Inflammatory macrophage treated with lipopolysaccharide for 4 hours (primary cell): ENCODE results near the gene CCDC68.

ENCODE experiments used
- DNase-seq: peaks from one replicate; pipeline ENCODE4 v3.0.0-alpha.2; 2020

The CCDC68 gene

DNA sequence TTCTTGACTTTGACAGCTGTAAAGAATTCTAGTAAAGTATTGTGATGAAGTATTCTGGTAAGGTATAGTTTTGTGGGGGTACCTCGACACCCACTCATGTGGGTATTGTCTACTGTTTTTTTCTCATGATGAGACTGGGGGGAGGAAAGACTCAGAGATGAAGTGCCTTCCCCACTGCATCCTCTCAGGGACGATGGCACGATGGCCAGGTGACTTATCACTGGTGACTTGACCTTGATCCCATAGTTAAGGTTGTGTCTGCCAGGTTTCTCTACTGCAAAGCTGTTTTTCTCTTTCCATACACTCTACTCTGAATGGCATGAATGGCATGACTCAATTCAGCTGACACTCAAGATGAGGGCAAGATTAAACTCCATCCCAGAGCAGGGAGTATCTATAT lies 936 bp upstream of the CCDC68 start:
- no peak for DNase-seq

DNA sequence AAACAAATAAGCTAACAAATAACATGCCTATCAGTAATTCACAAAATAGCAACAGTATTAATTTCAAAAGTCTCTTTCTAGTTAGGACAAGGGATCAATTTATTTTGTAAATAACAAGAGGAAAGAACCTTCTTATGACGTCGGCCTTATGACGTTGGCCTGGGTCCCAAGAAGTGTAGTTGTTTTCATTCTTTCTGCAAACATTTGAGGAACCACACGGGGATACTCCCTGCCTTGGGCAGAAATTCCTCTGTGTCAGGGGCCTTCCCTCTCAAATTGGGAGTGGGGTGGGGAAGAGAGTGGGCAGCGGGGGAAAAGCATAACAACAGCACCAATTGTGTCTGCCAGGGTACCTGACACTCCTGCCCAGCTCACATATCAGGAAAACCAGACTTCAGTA lies 1.3 kb downstream of the CCDC68 start:
- no peak for DNase-seq

DNA sequence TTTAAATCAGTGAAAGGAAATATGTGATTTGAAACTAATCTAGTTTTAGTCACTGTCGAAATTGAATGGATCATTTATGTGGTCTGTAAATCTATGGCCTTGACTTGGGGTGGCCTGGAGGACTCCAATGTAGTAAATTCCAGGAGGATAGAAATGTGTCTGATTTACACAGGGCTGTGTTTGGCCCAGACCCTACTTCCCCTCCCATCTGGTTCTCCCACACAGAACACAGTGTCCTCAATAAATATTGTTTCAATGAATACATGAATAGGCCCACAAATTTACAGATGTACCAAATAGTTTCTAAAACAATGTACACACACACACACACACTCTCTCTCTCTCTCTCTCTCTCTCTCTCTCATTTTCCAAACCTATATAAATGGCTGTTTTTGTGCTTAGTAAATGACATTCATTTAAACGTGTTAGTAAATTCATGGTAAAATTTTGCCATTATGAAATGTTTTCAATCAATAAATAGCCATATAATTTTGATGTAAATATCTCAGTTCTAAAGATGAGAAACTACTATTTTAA lies 1.9 kb downstream of the CCDC68 start:
- no peak for DNase-seq

DNA sequence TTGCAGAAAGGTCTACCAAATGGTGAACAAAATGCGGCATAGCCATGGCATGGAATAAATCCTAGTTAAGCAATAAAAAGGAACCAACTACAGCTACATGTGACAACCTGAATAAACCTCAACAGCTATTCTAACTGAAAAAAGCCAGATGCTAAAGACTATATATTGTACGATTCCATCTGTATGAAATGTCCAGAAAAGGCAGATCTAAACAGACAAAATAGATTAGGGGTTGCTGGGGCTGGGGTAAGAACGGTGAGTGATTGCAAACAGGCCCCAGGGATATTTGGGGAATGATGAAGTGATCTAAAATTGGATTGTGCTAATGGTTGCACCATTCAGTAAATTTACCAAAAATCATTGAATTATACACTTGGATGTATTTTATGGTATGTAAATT lies 2.8 kb downstream of the CCDC68 start:
- DNase-seq, result no peak

DNA sequence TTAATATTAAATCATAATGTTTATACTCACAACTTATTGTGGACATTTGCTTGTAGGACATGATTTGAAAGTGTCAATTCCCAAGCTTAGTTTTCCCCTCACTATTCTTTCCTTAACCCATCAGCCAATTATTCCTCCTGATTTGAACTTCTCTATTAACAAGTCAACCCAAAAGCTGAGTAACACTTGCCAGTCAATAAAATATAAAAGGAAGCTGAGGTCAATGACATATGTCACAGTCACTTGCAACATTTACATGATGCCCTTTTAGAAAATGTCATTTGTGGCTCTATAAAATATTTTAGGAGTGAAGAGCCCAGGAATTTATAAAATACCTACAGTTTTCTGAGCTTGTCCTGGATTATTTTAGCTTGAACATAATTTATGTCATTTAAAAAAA lies 7.2 kb downstream of the CCDC68 start:
- DNase-seq, result peak; percentile 64

DNA sequence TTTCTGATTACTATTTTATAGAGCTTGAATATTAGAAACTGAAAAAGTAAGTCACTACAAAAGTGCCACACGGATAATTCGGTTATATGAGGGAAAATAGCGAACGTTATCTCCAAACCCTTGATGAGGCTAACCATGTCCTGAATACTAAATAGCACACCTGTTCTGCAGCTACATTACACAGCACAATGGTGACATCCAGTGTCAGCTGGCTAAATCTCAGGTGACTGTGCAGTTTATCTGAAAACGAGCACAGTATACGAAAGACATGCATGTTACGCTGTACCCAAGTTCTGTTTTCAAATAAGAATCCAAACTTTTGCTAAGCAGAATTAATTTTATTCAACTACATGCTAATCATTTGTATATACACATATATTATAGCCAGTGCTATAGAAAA lies 9.0 kb downstream of the CCDC68 start:
- DNase-seq, result no peak

DNA sequence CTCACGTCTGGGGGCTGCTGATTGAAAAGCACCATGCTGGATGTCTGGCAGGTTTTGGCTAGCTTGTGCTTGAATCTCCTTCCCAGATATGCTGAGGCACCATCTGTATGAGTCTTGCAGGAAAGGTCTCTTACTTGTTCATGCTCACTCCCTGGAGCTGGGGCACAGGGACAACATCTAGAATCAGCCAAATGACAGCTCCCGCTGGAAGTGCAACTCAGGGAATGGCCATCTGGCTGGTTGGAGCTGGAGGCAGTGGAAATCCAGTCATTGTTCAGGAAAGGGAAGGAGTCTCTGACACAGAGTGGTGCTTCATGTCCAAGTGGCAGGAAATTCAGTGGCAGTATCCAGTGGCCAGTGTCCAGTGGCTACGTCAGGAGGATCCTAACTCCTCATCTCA lies 9.7 kb downstream of the CCDC68 start:
- DNase-seq, result no peak

DNA sequence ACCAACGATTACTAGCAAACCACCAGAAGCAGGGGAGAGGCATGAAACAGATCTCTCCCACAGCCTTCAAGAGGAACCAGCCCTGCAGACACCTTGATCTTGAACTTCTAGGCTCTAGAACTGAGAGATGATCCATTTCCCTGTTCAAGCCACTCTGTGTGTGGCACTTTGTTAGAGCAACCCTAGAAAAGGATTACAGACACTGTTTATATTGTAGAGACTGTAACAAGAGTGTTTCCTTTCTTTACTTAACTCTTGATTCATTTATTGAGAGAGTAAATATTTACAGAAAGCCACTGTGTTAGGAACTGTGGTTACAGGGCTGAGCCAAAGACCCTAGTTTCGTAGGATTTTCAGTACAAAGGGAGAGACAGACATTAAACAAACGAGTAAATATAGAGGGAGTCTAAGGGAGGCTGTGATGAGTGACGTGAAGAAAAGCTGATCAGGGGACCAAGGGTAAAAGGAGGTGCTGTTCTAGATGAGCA lies 10.9 kb downstream of the CCDC68 start:
- DNase-seq, result no peak

DNA sequence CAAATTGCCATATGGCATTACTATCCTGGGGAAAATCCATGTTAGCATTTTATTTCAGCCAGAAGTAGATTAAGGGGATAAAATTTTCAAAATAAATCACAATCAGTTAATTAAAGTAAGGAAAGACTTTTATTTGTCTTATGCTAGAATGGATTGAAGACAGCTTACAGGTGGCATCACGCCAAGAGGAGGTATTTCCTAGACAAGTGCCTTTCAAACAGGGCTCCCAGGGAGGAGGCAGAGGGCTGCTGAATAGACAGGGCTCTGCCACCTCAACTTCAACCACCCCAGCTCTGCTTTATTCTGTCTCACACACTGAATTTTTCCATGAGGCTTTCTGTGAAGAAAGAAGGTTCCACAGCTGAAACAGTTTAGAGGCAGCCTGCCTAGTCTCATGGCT lies 12.2 kb downstream of the CCDC68 start:
- no peak for DNase-seq

DNA sequence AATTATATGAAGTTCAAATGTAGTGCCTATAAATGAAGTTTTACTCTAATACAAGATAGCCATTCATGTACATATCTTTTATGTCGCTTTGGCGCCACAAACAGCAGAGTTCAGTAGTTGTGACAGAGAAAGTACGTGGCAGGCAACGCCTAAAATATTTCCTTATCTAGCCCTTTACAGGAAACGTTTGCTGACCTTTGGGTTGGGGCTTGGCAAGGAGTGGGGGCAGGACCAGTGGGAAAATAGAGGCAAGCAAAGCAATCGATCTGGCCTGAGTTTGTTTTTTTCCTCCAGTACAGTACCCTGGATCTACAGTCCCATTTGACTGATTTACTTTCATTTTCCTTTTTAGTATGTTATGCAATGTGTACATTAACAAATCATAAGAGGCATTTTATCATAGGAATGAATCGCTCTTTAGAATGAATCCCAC lies 13.1 kb downstream of the CCDC68 start:
- peak; percentile 82 for DNase-seq

DNA sequence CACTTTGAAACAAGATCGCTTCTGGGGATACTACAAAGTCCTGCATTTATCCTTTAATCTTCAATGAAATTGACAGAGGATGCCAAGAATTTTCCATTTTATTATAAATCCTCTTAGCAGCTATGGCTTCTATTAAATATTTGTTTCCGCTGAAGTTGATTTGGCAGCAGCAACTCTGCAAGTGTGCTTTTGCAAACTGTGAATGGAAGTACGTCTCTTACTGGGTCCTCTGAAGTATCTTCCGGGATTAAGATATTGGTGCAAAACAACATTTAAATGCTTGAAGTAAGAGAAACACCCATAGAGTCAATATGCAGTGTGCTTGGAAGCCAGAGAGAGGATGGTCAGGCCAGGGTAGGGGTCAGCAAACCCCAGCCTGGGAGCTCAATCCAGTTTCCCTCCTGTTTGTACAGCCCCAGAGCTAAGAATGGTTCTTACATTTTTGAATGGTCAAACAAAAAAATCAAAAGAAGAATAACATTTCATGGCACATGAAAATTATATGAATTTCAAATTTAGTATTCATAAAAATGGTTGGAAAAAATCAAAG lies 13.6 kb downstream of the CCDC68 start:
- DNase-seq, result no peak

DNA sequence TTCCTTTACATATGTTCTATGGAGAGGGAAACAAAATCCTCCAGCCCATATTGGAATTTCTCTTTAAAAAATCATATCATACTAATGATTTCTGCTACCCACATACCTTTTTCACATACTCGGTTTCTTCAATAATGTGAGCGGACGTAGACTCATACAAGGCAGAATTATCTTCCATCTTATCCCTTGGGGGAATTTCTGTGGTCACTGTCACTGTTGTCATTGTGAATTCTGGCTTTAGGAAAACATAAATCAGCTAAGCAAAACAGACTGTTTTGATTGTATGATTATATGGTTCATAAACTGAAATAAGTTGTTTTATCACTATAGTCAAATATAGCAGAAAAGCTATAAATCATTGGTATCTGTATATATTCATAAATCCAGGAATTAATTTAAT lies 16.7 kb downstream of the CCDC68 start:
- no peak for DNase-seq

DNA sequence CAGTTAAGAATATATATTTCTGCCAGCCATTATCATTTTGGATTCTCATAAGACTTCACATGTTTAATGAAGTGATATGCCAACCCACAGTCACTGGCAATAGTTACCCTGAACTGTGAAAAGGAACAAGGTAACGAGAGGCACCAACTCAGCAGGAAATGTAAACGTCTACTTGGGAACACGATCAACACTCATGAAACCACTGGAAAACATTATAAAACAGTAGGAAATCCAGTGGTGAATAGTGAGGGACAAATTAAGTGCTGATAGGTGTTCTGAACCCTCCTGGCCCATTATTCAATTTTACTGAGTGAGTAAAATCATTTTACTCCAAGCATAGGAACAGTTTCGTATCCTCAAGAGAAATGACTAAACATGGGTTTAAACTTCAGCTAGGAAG lies 17.1 kb downstream of the CCDC68 start:
- DNase-seq, result no peak

DNA sequence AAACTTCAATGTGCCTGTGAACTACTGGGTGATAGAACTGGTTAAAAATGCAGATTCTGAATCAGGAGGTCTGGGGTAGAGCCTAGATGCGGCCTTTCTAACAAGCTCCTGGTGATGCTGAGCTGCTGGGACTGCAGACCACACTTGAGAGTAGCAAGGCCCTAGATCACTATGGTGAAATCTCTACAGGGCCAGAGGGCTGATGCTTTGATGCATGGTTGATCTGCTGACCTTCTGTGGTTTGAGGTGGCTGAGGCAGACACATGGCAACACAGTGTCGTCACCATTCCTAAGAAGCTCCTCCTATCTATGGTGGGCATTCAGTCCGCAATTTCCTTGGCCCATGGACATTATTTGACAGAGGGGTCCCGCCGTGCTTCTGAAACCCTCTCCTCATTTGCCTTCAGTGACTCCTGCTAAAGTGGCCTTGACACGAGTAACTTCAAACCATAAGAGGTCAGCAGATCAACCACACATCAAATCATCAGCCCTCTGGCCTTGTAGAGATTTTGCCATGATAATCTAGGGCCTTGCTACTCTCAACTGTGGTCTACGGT lies 19.8 kb downstream of the CCDC68 start:
- DNase-seq, result no peak

DNA sequence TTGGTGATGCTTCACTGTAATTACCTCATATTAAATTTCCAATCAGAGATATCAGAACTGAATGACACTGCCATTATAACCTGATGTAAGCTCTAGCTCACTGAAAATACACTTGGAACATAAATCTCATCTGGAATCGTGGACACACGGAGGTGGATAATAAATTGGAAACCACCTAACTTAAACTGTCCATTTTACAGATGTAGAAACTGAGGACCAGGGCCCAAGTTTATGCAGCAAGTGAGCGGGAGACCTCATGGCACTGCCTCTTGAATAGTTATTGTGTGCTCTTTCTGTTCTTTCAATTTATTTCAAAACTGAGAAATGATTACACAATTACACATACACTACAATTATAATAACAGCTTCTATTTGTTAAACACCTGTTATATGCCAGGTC lies 20.8 kb downstream of the CCDC68 start:
- DNase-seq, result no peak

DNA sequence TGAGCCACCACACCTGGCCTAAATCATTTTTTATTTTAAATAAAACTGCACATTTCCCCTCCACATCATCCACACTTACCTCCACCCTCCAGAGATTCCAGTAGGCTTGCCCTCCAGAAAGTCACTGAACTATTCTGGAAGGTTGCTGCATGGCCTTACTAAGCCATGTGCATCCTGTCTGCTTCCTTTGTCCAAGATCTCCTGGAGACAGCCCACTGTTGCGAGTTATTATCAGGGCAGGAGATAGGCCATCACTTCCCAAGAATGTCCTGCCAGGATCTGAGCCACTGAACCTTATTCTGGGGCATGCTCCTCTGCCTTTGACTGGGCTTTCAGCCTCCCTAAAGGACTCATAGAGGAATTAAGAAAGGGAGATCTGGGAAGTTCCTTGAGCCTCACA lies 26.8 kb downstream of the CCDC68 start:
- no peak for DNase-seq

DNA sequence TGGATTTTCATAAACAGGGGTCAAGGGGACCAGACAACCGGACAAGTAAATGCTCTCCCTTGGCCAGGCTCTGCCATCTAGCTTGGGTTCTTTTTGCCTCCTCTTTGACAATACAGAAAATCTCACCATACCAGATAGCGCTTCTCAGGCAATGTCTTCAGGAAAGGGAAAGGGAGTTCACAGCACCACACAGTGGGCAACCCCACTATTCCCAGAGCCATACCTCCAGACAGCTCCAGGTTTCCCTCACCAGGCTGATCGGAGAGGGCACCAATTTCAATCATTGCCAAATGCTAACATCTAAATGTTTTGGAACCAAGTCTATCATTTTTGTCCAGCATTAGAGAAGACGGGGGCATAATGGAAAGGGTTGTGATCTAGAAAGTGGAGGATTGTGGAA lies 28.1 kb downstream of the CCDC68 start:
- DNase-seq, result no peak

DNA sequence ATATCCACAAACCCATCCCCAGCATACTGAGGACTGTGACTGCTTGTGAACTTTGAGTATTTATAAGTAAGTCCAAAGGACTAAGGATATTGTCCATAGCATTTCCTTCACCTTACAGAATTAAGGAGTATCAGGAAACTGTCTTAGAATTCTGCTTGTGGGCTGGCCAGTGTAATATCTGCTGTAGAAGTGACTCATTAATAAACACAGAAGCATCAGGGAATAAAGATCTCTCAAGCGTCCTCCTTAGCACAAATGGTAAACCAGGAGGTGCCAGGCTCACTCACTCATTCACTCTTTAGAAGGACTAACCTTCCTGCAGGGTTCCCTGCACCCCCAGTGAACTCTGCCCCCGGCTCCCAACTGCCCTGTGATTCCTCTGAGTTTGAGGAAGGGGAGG lies 31.0 kb downstream of the CCDC68 start:
- no peak for DNase-seq

DNA sequence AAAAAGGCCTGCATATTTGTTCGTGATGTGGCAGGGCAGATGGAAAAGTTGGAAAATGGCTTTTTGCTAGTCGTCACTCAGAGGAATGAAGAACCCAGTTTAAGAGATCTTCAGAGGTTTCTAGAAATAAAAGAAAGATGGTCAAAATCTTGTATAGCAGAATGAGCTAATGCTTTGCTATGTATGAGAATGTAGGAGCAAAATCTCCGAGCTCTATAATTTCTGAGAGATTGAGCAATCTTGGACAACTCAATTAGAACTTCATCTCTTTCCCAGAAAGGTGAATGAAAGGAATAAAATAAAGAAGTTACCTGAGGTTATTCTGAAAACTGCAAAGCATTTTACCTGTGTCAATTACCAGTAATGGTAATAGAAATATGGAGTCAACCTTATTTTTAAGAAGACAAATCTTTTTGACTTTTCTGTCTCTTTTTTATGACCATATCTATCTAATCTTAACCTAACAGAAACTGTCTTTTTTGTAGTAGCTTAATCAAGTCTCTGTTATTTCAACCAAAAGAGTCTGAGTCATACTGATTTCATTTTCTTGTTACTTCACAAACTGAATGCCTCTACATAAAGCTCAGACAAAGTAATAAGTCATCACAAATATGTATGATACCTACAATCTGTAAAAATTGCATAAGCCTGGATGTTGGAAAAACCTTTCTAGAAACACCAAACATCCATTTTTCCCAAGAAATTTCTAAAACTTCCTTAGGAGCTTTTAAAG lies 32.5 kb downstream of the CCDC68 start:
- no peak for DNase-seq

DNA sequence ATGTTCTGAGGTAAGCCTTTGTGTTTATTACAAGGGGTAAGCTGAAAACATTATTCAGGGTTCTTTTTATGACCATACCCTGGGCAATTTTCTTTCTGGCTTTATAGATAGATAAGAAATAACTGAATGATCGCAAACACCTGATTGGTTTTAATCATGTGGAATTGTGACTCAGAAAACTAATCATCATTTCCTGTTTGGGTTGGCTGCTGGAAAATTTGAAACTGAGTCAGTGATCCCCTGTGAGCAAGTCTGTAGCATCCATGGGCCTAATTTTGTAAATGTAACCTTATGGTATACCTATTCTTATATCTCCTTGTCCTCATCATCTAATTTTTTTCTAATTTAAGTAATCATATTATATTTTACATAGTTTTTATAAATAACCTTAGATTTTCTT lies 34.3 kb downstream of the CCDC68 start:
- DNase-seq, result no peak

DNA sequence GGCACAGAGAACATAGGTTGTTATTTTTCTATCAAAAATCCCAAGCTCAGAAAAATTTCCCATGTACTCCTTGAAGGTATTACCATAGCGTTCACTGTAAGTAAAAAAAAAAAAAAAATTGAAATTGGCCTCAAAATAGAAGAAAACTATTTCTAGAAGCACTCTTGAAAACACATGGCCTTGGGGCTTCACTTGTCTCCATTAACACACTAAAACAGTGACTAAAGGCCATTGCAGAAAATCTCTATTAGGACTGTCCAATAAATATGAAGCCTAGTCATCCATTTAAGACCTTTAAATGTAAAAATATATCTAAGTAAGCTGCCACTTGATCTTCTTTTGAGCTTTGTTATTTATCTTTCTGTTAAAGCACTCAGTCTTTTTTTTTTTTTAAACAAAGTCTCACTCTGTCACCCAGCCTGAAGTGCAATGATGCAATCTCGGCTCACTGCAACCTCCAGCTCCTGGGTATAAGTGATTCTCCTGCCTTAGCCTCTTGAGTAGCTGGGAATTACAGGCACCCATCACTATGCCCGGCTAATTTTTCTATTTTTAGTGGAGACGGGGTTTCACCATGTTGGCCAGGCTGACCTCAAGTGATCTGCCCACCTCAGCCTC lies 35.8 kb downstream of the CCDC68 start:
- no peak for DNase-seq

DNA sequence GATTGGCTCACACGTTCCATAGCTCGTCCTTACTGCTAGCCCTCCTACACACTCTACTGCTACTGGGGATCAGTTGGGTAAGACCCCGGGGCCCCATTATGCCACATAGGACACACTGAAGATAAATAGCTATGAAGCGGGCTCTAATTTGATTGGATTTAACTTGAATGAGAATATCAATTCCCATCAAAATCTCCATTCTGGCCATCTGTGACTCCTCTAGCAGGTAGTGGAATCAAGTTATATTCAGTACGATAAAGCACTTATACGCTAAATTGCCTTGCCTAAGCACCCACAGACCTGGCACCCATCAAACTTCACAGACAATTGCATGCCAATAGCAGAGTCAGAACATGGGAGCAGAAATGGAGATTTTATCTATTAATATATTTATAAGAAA lies 39.8 kb downstream of the CCDC68 start:
- no peak for DNase-seq

DNA sequence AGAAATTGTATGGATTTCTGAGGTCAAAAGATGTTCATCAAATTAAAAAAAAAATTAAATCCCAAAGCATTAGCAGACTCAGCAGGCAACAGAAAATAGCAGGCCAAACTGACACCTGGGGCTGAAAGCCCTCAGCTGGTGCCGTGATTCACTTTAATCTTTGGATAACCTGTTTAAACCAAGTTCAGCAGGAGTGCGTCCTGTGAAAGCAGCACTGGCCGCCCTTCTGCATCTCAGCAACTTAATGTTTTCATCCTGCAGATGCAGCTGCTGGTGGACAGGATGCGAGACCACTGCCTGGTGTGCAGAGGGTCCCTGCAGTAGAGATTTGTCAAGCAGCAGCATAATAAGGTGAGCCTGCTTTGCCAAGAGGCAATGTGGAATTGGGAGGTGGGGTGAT lies 41.2 kb downstream of the CCDC68 start:
- no peak for DNase-seq

DNA sequence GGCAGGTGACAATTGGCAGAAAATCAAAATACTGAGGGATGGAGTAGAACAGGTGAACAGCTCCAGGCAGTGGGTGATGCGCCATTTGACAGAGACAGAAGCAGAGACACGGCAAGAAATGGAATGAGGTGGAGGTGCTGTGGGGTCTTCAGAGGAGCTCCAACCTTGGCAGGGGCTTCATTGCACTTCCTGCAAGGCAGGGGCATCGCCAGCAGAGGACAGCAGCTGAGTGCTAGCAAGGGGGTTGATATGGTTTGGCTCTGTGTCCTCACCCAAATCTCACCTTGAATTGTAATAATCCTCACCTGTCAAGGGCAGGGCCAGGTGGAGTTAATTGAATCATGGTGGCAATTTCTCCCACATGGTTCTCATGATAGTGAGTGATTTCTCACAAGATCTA lies 42.8 kb downstream of the CCDC68 start:
- DNase-seq, result no peak
